BLaER1 treated with 17β-estradiol and CSF1 and Interleukin-3, amounts not matched to agents 10 nM and 100 nM (cell line): Measurements from ENCODE around the gene MPST.

ENCODE experiments used
- H3K27ac ChIP-seq, 11 experiments: shearing (Covaris generic); formaldehyde crosslinking; 2 replicates each; pipeline ENCODE4 v1.8.1; 2022
- H3K27me3 ChIP-seq, 11 experiments: shearing (Covaris generic); formaldehyde crosslinking; 2 replicates each; pipeline ENCODE4 v1.8.1; 2022
- H3K36me3 ChIP-seq, 11 experiments: shearing (Covaris generic); formaldehyde crosslinking; 2 replicates each; pipeline ENCODE4 v1.8.1; 2022
- H3K4me1 ChIP-seq, 10 experiments: shearing (Covaris generic); formaldehyde crosslinking; 2 replicates each; pipeline ENCODE4 v1.8.1; 2022
- H3K4me2 ChIP-seq, 11 experiments: shearing (Covaris generic); formaldehyde crosslinking; 2 replicates each; pipeline ENCODE4 v1.8.1; 2022
- H3K4me3 ChIP-seq, 10 experiments: shearing (Covaris generic); formaldehyde crosslinking; 2 replicates each; pipeline ENCODE4 v1.8.1; 2022
- H3K9ac ChIP-seq, 11 experiments: shearing (Covaris generic); formaldehyde crosslinking; 2 replicates each; pipeline ENCODE4 v1.8.1; 2022
- H3K9me3 ChIP-seq, 11 experiments: shearing (Covaris generic); formaldehyde crosslinking; replicated peaks in 1 of 11; 2 replicates each; pipeline ENCODE4 v1.8.1; 2022
- H4K20me1 ChIP-seq, 11 experiments: shearing (Covaris generic); formaldehyde crosslinking; 2 replicates each; pipeline ENCODE4 v1.8.1; 2022
- Cebpa-rat ChIP-seq, 11 experiments: shearing (Covaris generic); IDR thresholded peaks; 2 replicates each; pipeline ENCODE4 v1.8.1; 2022

Gene MPST

DNA sequence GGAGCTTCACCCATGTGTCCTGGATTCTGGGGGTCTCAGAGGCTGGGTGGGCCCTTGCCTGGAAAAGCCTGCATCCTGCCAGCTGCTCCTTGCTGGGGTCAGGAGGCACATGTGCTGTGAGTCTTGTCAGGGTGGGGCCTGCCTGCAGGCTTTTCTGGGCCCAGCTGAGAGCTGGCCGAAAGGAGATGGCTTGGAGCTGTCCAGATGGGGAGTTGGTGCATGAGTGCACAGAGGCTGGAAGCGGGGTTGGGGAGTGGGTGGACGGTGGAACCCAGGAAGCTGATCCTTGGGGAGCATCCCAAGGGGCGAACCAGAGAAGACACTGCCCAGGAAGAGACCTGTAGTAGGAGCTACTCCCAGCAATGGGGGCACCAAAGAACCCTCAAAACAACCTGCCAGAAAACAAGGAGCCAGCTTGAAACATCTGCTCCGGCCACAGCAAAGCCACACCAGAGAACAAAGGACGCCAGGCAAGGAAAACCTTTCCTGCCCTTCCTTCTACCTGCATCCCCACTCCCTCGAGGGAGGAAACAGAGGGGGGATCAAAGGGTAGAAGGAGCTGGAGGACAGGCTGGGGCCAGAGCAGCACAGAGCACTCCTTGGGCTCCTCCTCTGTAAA, 23.8 kb downstream of the MPST start:
- Histone ChIP-seq H4K20me1 (no peaks in the 10 kb centered on the region), H3K4me1 (peaks cover 45 to 64% (median 56%) of the 10 kb centered on the region in 10 experiments), H3K27me3 (no peaks in the 10 kb centered on the region), H3K4me2 (peak overlapping the region in 10 of 11 experiments; percentile 30 to 87 (median 66); a peak in 18 of 22 replicates), H3K9me3 (no peaks in the 10 kb centered on the region), H3K9ac (no peak overlapping the region), H3K4me3 (no peak overlapping the region), H3K27ac (no peak overlapping the region), H3K36me3 (no peaks in the 10 kb centered on the region)
- TF ChIP-seq Cebpa-rat (IDR thresholded peaks at IDR 0.05) = no peak

DNA sequence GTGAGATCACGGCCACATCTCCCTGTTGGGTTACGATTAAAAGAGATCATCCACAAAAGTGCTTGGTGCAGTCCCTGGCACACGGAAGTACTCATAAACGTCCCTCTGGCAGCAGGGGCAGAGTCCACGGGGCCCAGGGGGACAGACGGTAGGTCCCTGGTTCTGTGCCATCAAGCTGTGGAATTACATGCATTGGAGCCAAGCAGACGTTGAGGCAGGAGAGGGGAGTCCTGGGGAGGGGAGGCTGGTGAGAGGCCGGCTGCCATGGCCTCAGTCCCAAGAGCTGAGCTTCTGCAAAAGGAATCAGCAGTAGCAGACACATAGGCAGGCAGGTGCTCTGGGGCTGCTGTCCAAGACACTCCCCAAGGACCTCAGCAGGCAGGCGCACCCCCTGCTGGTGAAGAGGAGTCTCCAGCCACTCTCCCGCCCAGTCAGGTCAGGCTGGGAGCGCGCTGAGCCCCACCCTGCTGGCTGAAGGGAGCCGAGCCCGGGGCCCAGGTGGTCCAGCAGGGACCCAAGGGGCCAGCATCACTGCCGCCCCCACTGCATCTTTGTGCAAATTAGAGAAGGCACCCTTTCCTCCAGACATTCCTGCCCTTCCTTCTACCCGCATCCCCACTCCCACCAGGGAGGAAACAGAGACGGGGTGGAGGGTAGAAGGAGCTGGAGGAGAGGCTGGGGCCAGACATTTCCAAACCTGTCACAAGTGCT, 24.4 kb downstream of the MPST start:
- no peak for TF ChIP-seq Cebpa-rat (IDR thresholded peaks at IDR 0.05)
- no peak overlapping the region for H3K27ac ChIP-seq
- no peaks in the 10 kb centered on the region for H4K20me1 ChIP-seq
- peaks cover 45 to 64% (median 56%) of the 10 kb centered on the region in 10 experiments for H3K4me1 ChIP-seq
- no peak overlapping the region for H3K9ac ChIP-seq
- no peaks in the 10 kb centered on the region for H3K36me3 ChIP-seq
- no peaks in the 10 kb centered on the region for H3K9me3 ChIP-seq
- peak overlapping the region; percentile 30 to 87 (median 65) for H3K4me2 ChIP-seq
- H3K27me3 ChIP-seq = no peaks in the 10 kb centered on the region
- H3K4me3 ChIP-seq = no peak overlapping the region

DNA sequence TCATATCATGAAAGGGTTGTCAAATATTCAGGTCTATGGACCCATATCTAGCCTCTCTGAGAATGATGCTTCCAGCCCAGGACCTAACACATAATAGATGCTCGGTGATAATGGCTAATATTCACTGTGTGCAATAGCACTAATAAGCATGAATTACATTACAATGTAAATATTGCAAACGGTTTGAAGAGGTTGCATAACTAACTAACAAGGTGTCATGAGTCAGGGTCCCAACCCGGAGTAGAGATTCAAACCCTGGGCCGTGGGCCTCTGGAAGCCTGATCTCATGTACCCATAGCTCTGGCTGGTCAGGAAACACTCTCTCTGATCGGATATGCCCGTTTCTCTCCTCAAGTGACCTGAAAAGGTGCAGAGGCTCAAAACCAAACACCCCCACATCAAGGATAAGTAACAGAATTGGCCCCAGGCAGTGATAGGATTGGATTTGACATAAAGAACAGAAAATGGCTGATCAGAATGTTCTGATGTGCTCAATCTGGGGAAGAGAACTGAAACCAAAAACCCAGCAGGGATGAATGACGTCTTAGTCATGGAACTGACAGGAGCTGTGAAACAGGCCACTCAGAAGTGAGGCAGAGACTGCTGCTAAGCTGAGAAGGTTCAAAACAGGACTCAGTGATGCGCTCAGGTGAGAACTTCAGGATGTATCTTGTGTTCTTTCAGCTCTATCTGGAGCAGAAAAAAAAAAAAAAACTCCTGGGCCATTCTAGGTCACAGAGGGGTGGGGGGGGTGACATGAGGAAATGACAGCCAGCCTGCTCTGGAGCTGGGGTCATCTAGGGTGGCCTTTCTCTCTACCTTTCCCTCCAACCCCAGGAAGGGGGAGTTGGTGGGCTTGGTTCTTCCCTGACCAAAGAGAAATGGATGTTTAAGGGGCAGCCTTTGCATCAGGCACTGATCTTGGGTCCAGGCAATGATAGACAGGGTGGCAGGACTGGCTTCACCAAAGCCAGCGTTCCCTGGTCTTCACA, 25.4 kb downstream of the MPST start:
- no peak overlapping the region; a peak in 1 of 22 replicates for H3K27ac ChIP-seq
- H3K4me3 ChIP-seq = no peak overlapping the region
- peaks cover 46 to 64% (median 57%) of the 10 kb centered on the region in 10 experiments for H3K4me1 ChIP-seq
- H4K20me1 ChIP-seq = no peaks in the 10 kb centered on the region
- no peak for TF ChIP-seq Cebpa-rat (IDR thresholded peaks at IDR 0.05)
- H3K4me2 ChIP-seq = peak overlapping the region; percentile 42 to 87 (median 65)
- no peaks in the 10 kb centered on the region for H3K27me3 ChIP-seq
- H3K36me3 ChIP-seq = no peaks in the 10 kb centered on the region
- H3K9me3 ChIP-seq = no peaks in the 10 kb centered on the region
- H3K9ac ChIP-seq = 0 out of 22 replicates have a peak overlapping the region, but pooled peaks of 1 of the 11 experiments have one; percentile 6

DNA sequence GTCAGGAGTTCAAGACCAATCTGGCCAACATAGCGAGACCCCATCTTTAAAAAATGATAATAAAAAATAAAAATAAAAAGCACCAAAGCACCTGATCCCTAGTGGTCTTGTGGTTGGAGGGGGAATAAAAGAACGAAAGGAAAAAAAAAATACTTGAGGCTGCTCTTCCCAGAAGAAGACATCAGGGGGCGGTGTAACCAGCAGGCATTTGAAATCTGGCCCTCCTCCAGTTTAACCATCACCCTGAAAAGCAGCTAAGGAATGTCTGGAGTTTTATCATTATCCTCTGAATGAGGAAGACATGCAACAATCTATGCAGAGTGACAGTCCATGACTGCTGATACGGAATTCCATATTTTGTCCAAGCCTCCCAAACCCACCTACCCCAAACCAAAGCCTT, 26.4 kb downstream of the MPST start:
- no peak for TF ChIP-seq Cebpa-rat (IDR thresholded peaks at IDR 0.05)
- Histone ChIP-seq H4K20me1 (no peaks in the 10 kb centered on the region), H3K4me1 (peaks cover 49 to 64% (median 59%) of the 10 kb centered on the region in 10 experiments), H3K9me3 (no peaks in the 10 kb centered on the region), H3K9ac (no peak overlapping the region), H3K27me3 (no peaks in the 10 kb centered on the region), H3K27ac (no peak overlapping the region), H3K4me3 (no peak overlapping the region), H3K4me2 (peak overlapping the region; percentile 42 to 87 (median 65)), H3K36me3 (no peaks in the 10 kb centered on the region)

DNA sequence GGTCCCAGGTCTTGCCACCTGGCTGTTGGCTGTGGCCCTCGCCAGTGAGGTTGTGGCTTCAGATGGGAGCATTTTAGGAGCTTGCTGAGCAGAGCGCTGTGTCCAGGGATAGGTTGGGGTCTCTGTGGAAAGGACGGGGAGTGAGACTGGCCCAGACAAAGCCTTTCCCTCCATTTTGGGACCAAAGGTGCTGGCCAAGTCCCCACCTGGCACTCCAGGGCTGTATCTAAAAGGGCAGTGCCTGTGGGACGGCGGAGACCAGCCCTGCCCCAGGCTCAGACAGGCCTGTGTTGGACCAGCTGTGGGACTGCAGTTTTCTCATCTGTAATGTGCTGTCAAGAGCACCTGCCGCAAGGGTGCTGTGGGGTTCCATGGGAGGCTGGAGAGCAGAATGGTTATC, 27.0 kb downstream of the MPST start:
- H3K9me3 ChIP-seq = no peaks in the 10 kb centered on the region
- H3K27ac ChIP-seq = peak overlapping the region in 2 of 11 experiments; percentile 20 to 21; a peak in 2 of 22 replicates
- no peaks in the 10 kb centered on the region for H3K27me3 ChIP-seq
- H3K4me2 ChIP-seq = peak overlapping the region in 8 of 11 experiments; percentile 3 to 70 (median 54); a peak in 14 of 22 replicates
- H3K36me3 ChIP-seq = no peaks in the 10 kb centered on the region
- peaks cover 43 to 61% (median 56%) of the 10 kb centered on the region in 10 experiments for H3K4me1 ChIP-seq
- no peak overlapping the region for H3K9ac ChIP-seq
- H3K4me3 ChIP-seq = no peak overlapping the region
- H4K20me1 ChIP-seq = no peaks in the 10 kb centered on the region
- no peak for TF ChIP-seq Cebpa-rat (IDR thresholded peaks at IDR 0.05)

DNA sequence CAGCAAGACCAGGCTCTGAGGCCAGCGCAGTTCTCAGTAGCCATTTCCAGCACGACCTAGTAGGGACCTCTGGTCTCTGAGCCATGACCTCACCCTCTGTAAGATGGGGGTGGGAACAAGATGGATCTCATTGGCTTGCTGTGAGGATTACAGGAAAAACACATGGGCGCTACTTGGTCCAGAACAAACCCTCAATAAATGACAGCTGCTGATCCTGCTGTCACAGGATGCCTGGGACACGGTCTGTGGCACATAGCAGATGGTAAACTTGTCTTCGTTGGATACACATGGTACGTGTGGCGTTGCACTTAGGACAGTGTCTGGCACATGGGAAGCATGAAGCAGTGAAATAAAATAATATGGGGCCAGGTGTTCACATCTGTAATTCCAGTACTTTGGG, 27.5 kb downstream of the MPST start:
- H3K4me1 ChIP-seq = peaks cover 43 to 62% (median 56%) of the 10 kb centered on the region in 10 experiments
- H3K4me3 ChIP-seq = no peak overlapping the region
- peak overlapping the region in 8 of 11 experiments; percentile 3 to 70 (median 54); a peak in 14 of 22 replicates for H3K4me2 ChIP-seq
- peaks cover 0 to under 1% (median 0%) of the 10 kb centered on the region in 11 experiments; a peak in 3 of 22 replicates for H4K20me1 ChIP-seq
- TF ChIP-seq Cebpa-rat (IDR thresholded peaks at IDR 0.05) = no peak
- no peaks in the 10 kb centered on the region for H3K27me3 ChIP-seq
- H3K9me3 ChIP-seq = no peaks in the 10 kb centered on the region
- peak overlapping the region in 2 of 11 experiments; percentile 20 to 21; a peak in 2 of 22 replicates for H3K27ac ChIP-seq
- H3K36me3 ChIP-seq = no peaks in the 10 kb centered on the region
- no peak overlapping the region for H3K9ac ChIP-seq

DNA sequence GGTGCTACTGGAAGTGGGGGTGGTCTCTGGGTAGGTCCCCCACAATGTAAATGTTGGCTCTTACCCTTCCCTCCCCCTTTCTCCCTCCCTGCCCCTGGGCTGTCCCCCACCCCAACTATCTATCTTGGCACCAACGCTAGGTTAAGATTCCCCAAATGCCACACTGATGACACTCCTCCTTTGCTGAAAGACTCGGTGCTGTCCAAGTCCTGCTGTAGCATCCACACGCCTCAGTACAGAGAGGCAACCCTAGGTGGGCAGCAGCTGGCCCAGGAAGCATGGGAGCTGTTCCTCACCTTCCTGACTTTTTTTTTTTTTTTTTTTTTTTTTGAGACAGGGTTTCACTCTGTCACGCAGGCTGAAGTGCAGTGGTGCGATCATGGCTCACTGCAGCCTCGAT, 28.6 kb downstream of the MPST start:
- Histone ChIP-seq H4K20me1 (peaks cover 0 to 11% (median 1%) of the 10 kb centered on the region in 11 experiments; a peak in 9 of 22 replicates), H3K4me2 (no peak overlapping the region), H3K27ac (no peak overlapping the region), H3K27me3 (no peaks in the 10 kb centered on the region), H3K4me1 (peaks cover 54 to 71% (median 66%) of the 10 kb centered on the region in 10 experiments), H3K9me3 (no peaks in the 10 kb centered on the region), H3K4me3 (no peak overlapping the region), H3K36me3 (0 out of 22 replicates have a peak, but pooled peaks cover 0 to 3% (median 0%) of the 10 kb centered on the region in 11 experiments), H3K9ac (no peak overlapping the region)
- TF ChIP-seq Cebpa-rat (IDR thresholded peaks at IDR 0.05) = no peak

DNA sequence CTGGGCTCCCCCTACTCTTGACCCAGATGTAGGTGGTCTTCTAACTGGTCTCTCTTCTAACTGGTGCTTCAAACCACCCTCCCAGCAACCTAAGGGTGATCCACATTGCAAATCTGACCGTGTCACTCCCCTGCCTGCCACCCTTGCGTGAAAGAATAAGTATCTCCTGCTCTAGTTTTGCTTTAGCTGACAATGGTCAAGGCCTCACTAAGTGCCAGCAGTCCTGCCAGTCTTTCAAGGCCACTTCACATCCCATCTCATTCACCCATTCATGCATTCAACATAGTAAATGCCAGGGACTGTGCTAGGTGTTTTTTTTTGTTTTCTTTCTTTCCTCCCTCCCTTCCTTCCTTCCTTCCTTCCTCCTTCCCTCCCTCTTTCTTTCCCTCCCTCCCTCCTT, 29.7 kb downstream of the MPST start:
- Histone ChIP-seq H3K9ac (no peak overlapping the region), H3K27me3 (no peaks in the 10 kb centered on the region), H3K36me3 (0 out of 22 replicates have a peak, but pooled peaks cover 0 to 11% (median 0%) of the 10 kb centered on the region in 11 experiments), H3K9me3 (no peaks in the 10 kb centered on the region), H3K4me2 (peak overlapping the region in 2 of 11 experiments; percentile 1 to 3; a peak in 1 of 22 replicates), H3K4me1 (peaks cover 57 to 72% (median 66%) of the 10 kb centered on the region in 10 experiments), H3K4me3 (no peak overlapping the region), H3K27ac (no peak overlapping the region), H4K20me1 (peaks cover 0 to 22% (median 12%) of the 10 kb centered on the region in 11 experiments; a peak in 12 of 22 replicates)
- no peak for TF ChIP-seq Cebpa-rat (IDR thresholded peaks at IDR 0.05)
